ENCODE results near the gene SLC7A9.

GRCh38 chr19:32858559-32858958, 11.0 kb downstream of the SLC7A9 start:
- TF ChIP-seq, protein P1, sequence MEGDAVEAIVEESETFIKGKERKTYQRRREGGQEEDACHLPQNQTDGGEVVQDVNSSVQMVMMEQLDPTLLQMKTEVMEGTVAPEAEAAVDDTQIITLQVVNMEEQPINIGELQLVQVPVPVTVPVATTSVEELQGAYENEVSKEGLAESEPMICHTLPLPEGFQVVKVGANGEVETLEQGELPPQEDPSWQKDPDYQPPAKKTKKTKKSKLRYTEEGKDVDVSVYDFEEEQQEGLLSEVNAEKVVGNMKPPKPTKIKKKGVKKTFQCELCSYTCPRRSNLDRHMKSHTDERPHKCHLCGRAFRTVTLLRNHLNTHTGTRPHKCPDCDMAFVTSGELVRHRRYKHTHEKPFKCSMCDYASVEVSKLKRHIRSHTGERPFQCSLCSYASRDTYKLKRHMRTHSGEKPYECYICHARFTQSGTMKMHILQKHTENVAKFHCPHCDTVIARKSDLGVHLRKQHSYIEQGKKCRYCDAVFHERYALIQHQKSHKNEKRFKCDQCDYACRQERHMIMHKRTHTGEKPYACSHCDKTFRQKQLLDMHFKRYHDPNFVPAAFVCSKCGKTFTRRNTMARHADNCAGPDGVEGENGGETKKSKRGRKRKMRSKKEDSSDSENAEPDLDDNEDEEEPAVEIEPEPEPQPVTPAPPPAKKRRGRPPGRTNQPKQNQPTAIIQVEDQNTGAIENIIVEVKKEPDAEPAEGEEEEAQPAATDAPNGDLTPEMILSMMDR (IDR thresholded peaks at IDR 0.05; ENCODE audit: low read length): no peak
- no peak for TF ChIP-seq EZH2 (IDR thresholded peaks at IDR 0.05; ENCODE audit: borderline replicate concordance, low read length)

Measured in OCI-LY1 (cell line).